Measurements from ENCODE around the gene CDCP1. TPM values are rescaled to one million over a fixed set of nuclear protein-coding genes. Genes with fewer than 3 reads are reported as not detected.

CDCP1 gene
- 0.43 TPM for polyA plus RNA-seq (2013, experiment 1 of 2; ENCODE audit: insufficient read length)
- polyA plus RNA-seq (2013, experiment 2 of 2; ENCODE audit: insufficient read length), result 0.48 TPM

GRCh38 chr3:45145681-45146614, at the start of gene CDCP1:
Gene CDCP1, minus strand, starts transcription at chr3:45146378. Its CDS starts 91 bp downstream, at chr3:45146287.
- no peak for DNase-seq

GRCh38 chr3:45194791-45195190, 48.6 kb upstream of the CDCP1 start:
- DNase-seq, result no peak

- no peak for DNase-seq
These were observed 45.8 kb upstream of the CDCP1 start for GRCh38 chr3:45191924-45192417.

- no peak for DNase-seq
These were observed 45.2 kb upstream of the CDCP1 start for GRCh38 chr3:45191424-45191823.

- DNase-seq, result no peak
These were observed 42.8 kb upstream of the CDCP1 start for GRCh38 chr3:45188719-45189659.

GRCh38 chr3:45187694-45188141, 41.5 kb upstream of the CDCP1 start:
- no peak for DNase-seq

GRCh38 chr3:45186871-45187270, 40.7 kb upstream of the CDCP1 start:
- no peak for DNase-seq

- DNase-seq, result no peak
These were observed 39.3 kb upstream of the CDCP1 start for GRCh38 chr3:45185461-45185860.

GRCh38 chr3:45185052-45185451, 38.9 kb upstream of the CDCP1 start:
- no peak for DNase-seq

- peak; percentile 40 for DNase-seq
These were observed 37.7 kb upstream of the CDCP1 start for GRCh38 chr3:45183872-45184262.

GRCh38 chr3:45182915-45183871, 37.0 kb upstream of the CDCP1 start:
- peak; percentile 86 for DNase-seq

- DNase-seq, result no peak
These were observed 35.3 kb upstream of the CDCP1 start for GRCh38 chr3:45181496-45181895.

GRCh38 chr3:45180899-45181298, 34.7 kb upstream of the CDCP1 start:
- no peak for DNase-seq

- peak; percentile 85 for DNase-seq
These were observed 33.9 kb upstream of the CDCP1 start for GRCh38 chr3:45180051-45180450.

- DNase-seq, result peak; percentile 21
These were observed 33.0 kb upstream of the CDCP1 start for GRCh38 chr3:45179163-45179562.

GRCh38 chr3:45178183-45179023, 32.2 kb upstream of the CDCP1 start:
- peak; percentile 71 for DNase-seq

GRCh38 chr3:45176912-45177311, 30.7 kb upstream of the CDCP1 start:
- no peak for DNase-seq

GRCh38 chr3:45174234-45174633, 28.1 kb upstream of the CDCP1 start:
- no peak for DNase-seq

GRCh38 chr3:45173776-45174175, 27.6 kb upstream of the CDCP1 start:
- no peak for DNase-seq

GRCh38 chr3:45171283-45171682, 25.1 kb upstream of the CDCP1 start:
- DNase-seq, result no peak

- no peak for DNase-seq
These were observed 23.9 kb upstream of the CDCP1 start for GRCh38 chr3:45170096-45170495.
